Panc1 (cell line): ENCODE measurements around the gene RHBDD1. TPM values are rescaled to one million over a fixed set of nuclear protein-coding genes. Genes with fewer than 3 reads are reported as not detected.

Experiments used
- ATAC-seq: fragments of 200-7000 bp; cut with Tn5 transposase; 2 replicates; pipeline ENCODE4 v1.9.1; 2020; ENCODE audit warnings: mild to moderate bottlenecking, moderate library complexity
- BruUV-seq: library from RNA; stranded (reverse); fragments of 400-500 nt; replicated peaks from 2 replicates; lab custom pipeline; 2021; lab: Mats Ljungman, UMichigan
- CTCF ChIA-PET: fragments of 300-600 bp; sonication (Branson Sonifier 250); formaldehyde crosslinking; loops from one replicate; lab custom pipeline; 2022; ENCODE audit warnings: antibody characterized with exemption; lab: Charles Lee
- POLR2A ChIA-PET: fragments of 300-600 bp; sonication (Branson Sonifier 250); formaldehyde crosslinking; loops from one replicate; lab custom pipeline; 2022; ENCODE audit warnings: antibody characterized with exemption; lab: Charles Lee
- DNase-seq: peaks from one replicate; pipeline ENCODE4 v3.0.0-alpha.2; 2010; ENCODE audit warnings: low read depth, low spot score
- H3K27ac ChIP-seq: 2 replicates; pipeline ENCODE4 v1.5.1; 2011; ENCODE audit warnings: mild to moderate bottlenecking, low read length, inconsistent platforms
- H3K27me3 ChIP-seq: fragments of 200-500 bp; sonication (Bioruptor generic); 2 replicates; pipeline ENCODE4 v1.6.0; 2014; ENCODE audit warnings: low read length, inconsistent platforms; ENCODE audit not compliant: control insufficient read depth, insufficient read depth
- H3K36me3 ChIP-seq: fragments of 200-500 bp; sonication (Bioruptor generic); 2 replicates; pipeline ENCODE4 v1.5.1; 2014; ENCODE audit warnings: inconsistent platforms, mild to moderate bottlenecking, low read length, moderate library complexity; ENCODE audit not compliant: control insufficient read depth, insufficient read depth
- H3K4me1 ChIP-seq: 2 replicates; pipeline ENCODE4 v1.5.1; 2011; ENCODE audit warnings: inconsistent platforms, mild to moderate bottlenecking, low read length, moderate library complexity; ENCODE audit not compliant: control insufficient read depth, insufficient read depth
- H3K4me3 ChIP-seq, 2 experiments: 2 replicates each; pipeline ENCODE4 v1.5.1; 2011 to 2012; ENCODE audit warnings: low read depth in 2 of 2, low read length in 2 of 2, mild to moderate bottlenecking in 2 of 2, inconsistent platforms in 1 of 2, moderate library complexity in 1 of 2
- H3K9me3 ChIP-seq: fragments of 200-500 bp; sonication (Bioruptor generic); 2 replicates; pipeline ENCODE4 v1.5.1; 2014; ENCODE audit warnings: low read depth, mild to moderate bottlenecking, inconsistent platforms, low read length, moderate library complexity; ENCODE audit not compliant: control insufficient read depth, insufficient read depth
- POLR2AphosphoS5 ChIP-seq: IDR thresholded peaks from 2 replicates; pipeline ENCODE4 v1.6.1; 2012; ENCODE audit warnings: mild to moderate bottlenecking, low read depth, low read length, moderate library complexity
- SIN3A ChIP-seq: IDR thresholded peaks from 2 replicates; pipeline ENCODE4 v1.6.1; 2012; ENCODE audit warnings: low read depth, mild to moderate bottlenecking, low read length, moderate library complexity, borderline replicate concordance; ENCODE audit not compliant: insufficient read depth
- TCF7L2 ChIP-seq: IDR thresholded peaks from 2 replicates; pipeline ENCODE4 v1.6.1; 2011; ENCODE audit warnings: mild to moderate bottlenecking, low read depth, low read length, inconsistent platforms
- in situ Hi-C: cut with HindIII; loops from 2 replicates; pipeline ENCODE4 v1.10.0; 2016; ENCODE audit warnings: low sequenced_read_pairs, low pct_unique_long_range_greater_than_20kb
- intact Hi-C: fragments of 100-400 bp; cut with micrococcal nuclease; formaldehyde crosslinking; loops from one replicate; pipeline ENCODE4 v1.10.0; 2022; ENCODE audit not compliant: unreplicated experiment
- total RNA-seq: library from RNA; stranded (reverse); gene quantifications from one replicate; pipeline ENCODE4 v1.2.1, GENCODE V29; 2021; ENCODE audit not compliant: unreplicated experiment
- TF ChIP-seq, protein P1 (sequence below), 2 experiments: IDR thresholded peaks; 2 replicates each; pipeline ENCODE4 v1.6.1; 2011 to 2012; ENCODE audit warnings: low read depth in 2 of 2, control low read depth in 1 of 2, low read length in 1 of 2, mild to moderate bottlenecking in 1 of 2, moderate library complexity in 1 of 2; ENCODE audit not compliant: insufficient read depth in 1 of 2
- TF ChIP-seq, protein P2 (sequence below): fragments of 450-650 bp; IDR thresholded peaks from 2 replicates; pipeline ENCODE4 v1.5.1; 2017; ENCODE audit warnings: mild to moderate bottlenecking

Gene RHBDD1
- total RNA-seq, 1 experiment from 2014 or later: 25.3 TPM

- ATAC-seq: peak; percentile 72
- no peak overlapping the region for H3K4me3 ChIP-seq
- no peaks in the 10 kb centered on the region for H3K27me3 ChIP-seq
- intact Hi-C loops: loop anchor here (1.0 kb wide), 1 partner anchor 74 kb away; no protein-coding TSS in a partner anchor
- ChIA-PET POLR2A (no interaction called here), CTCF (no interaction called here)
- H3K9me3 ChIP-seq: no peaks in the 10 kb centered on the region
- DNase-seq: peak; percentile 13
- TF ChIP-seq, protein P1, sequence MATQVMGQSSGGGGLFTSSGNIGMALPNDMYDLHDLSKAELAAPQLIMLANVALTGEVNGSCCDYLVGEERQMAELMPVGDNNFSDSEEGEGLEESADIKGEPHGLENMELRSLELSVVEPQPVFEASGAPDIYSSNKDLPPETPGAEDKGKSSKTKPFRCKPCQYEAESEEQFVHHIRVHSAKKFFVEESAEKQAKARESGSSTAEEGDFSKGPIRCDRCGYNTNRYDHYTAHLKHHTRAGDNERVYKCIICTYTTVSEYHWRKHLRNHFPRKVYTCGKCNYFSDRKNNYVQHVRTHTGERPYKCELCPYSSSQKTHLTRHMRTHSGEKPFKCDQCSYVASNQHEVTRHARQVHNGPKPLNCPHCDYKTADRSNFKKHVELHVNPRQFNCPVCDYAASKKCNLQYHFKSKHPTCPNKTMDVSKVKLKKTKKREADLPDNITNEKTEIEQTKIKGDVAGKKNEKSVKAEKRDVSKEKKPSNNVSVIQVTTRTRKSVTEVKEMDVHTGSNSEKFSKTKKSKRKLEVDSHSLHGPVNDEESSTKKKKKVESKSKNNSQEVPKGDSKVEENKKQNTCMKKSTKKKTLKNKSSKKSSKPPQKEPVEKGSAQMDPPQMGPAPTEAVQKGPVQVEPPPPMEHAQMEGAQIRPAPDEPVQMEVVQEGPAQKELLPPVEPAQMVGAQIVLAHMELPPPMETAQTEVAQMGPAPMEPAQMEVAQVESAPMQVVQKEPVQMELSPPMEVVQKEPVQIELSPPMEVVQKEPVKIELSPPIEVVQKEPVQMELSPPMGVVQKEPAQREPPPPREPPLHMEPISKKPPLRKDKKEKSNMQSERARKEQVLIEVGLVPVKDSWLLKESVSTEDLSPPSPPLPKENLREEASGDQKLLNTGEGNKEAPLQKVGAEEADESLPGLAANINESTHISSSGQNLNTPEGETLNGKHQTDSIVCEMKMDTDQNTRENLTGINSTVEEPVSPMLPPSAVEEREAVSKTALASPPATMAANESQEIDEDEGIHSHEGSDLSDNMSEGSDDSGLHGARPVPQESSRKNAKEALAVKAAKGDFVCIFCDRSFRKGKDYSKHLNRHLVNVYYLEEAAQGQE (IDR thresholded peaks at IDR 0.05; ENCODE audit: insufficient read depth in 1 of 2, low read depth in 2 of 2, low read length in 1 of 2): no peak
- TF ChIP-seq, protein P2, sequence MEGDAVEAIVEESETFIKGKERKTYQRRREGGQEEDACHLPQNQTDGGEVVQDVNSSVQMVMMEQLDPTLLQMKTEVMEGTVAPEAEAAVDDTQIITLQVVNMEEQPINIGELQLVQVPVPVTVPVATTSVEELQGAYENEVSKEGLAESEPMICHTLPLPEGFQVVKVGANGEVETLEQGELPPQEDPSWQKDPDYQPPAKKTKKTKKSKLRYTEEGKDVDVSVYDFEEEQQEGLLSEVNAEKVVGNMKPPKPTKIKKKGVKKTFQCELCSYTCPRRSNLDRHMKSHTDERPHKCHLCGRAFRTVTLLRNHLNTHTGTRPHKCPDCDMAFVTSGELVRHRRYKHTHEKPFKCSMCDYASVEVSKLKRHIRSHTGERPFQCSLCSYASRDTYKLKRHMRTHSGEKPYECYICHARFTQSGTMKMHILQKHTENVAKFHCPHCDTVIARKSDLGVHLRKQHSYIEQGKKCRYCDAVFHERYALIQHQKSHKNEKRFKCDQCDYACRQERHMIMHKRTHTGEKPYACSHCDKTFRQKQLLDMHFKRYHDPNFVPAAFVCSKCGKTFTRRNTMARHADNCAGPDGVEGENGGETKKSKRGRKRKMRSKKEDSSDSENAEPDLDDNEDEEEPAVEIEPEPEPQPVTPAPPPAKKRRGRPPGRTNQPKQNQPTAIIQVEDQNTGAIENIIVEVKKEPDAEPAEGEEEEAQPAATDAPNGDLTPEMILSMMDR: peak; percentile 90
- in situ Hi-C loops: no loop called here
- no TSS peak for BruUV-seq
- H3K36me3 ChIP-seq: no peaks in the 10 kb centered on the region
- H3K4me1 ChIP-seq: no peaks in the 10 kb centered on the region
- no peak overlapping the region for H3K27ac ChIP-seq
Observed at GRCh38 chr2:227033471-227034148, 197.8 kb downstream of the RHBDD1 start.

DNA sequence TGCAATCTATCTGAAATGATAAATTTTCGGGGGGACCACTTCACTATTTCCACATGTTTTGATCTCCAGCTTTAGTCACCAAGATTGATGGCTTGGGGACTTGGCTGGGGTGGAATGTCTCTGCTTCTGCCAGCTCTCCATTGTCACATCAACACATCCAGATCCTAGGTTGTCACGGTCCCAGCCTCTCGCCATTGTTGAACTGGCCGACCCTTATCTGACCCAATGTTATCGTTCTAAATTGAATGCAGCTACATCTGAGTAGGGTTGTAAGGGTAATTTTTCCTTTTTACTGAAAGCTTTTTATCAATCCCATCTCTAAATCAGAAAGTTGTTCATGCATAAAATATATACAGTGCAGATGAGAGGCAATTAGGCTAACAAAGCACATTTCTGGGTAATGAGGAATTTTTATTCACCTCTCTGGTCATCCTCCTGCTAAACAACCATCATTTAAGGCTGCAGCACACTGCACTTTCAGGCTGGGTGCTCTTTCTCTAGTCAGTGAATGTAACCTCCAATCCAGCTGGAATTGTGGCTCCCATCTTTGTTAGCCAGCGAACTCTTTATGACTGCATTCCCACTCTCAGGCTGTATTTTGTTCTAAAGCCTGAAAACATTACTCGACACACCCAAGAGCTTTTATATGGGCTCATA is 200.0 kb downstream of the RHBDD1 start:
- POLR2A ChIA-PET: no interaction called here
- no peaks in the 10 kb centered on the region for H3K27me3 ChIP-seq
- no TSS peak for BruUV-seq
- DNase-seq: no peak
- CTCF ChIA-PET: no interaction called here
- no peak overlapping the region for H3K27ac ChIP-seq
- H3K4me3 ChIP-seq: no peak overlapping the region
- H3K9me3 ChIP-seq: no peaks in the 10 kb centered on the region
- intact Hi-C loops: no loop called here
- H3K4me1 ChIP-seq: no peaks in the 10 kb centered on the region
- no peak for ATAC-seq
- in situ Hi-C loops: no loop called here
- TF ChIP-seq, protein P1 (IDR thresholded peaks at IDR 0.05; ENCODE audit: insufficient read depth in 1 of 2, low read depth in 2 of 2, low read length in 1 of 2): no peak
- TF ChIP-seq POLR2AphosphoS5: no peak
- TF ChIP-seq TCF7L2: no peak
- TF ChIP-seq, protein P2: no peak
- no peak for TF ChIP-seq SIN3A
- H3K36me3 ChIP-seq: no peaks in the 10 kb centered on the region
